Spleen (tissue), 7 donors: ENCODE measurements around the gene CTSE.

Experiments
- POLR2A ChIP-seq, 3 donors: fragments of 450-650 bp; IDR thresholded peaks; one replicate each; pipeline ENCODE4 v1.5.1; 2017; ENCODE audit warnings: antibody characterized with exemption in 3 of 3, mild to moderate bottlenecking in 1 of 3
- TF ChIP-seq, protein P1 (sequence below), 11 experiments: fragments of 200-600 bp in 7 of 11; fragments of 450-650 bp in 4 of 11; sonication (generic) in 4 of 11; IDR thresholded peaks in 8 of 11; conservative IDR thresholded peaks in 3 of 11; 1 replicate in 7 of 11; 2 replicates in 4 of 11; pipeline versions ENCODE4 v1.4.0 to v1.8.0; 2016 to 2021; ENCODE audit warnings: antibody characterized with exemption in 11 of 11, inconsistent platforms in 4 of 11, mild to moderate bottlenecking in 1 of 11
- donor health status: DM: no; HTN: no; CAD: no; lungs with moderate emphysema.
- donor health status: DM: no; HTN: no; CAD: no.
- donor health status: DM: no; HTN: no; CAD: no.

- TF ChIP-seq, protein P1, sequence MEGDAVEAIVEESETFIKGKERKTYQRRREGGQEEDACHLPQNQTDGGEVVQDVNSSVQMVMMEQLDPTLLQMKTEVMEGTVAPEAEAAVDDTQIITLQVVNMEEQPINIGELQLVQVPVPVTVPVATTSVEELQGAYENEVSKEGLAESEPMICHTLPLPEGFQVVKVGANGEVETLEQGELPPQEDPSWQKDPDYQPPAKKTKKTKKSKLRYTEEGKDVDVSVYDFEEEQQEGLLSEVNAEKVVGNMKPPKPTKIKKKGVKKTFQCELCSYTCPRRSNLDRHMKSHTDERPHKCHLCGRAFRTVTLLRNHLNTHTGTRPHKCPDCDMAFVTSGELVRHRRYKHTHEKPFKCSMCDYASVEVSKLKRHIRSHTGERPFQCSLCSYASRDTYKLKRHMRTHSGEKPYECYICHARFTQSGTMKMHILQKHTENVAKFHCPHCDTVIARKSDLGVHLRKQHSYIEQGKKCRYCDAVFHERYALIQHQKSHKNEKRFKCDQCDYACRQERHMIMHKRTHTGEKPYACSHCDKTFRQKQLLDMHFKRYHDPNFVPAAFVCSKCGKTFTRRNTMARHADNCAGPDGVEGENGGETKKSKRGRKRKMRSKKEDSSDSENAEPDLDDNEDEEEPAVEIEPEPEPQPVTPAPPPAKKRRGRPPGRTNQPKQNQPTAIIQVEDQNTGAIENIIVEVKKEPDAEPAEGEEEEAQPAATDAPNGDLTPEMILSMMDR (IDR thresholded peaks at IDR 0.05 in 8 of 11, conservative IDR thresholded peaks at IDR 0.05 in 3 of 11) = no peak
- TF ChIP-seq POLR2A (IDR thresholded peaks at IDR 0.05) = no peak
These were observed 24.9 kb upstream of the CTSE start for GRCh38 chr1:206048582-206048981.
